Mammary epithelial cell (primary cell): Measurements from ENCODE around the gene RPUSD1.

Experiments
- CTCF ChIP-seq, 2 donors: IDR thresholded peaks in 1 of 2; conservative IDR thresholded peaks in 1 of 2; 2 replicates each; pipeline ENCODE4 v1.5.1; 2011 to 2012; ENCODE audit warnings: inconsistent platforms in 2 of 2, low read length in 2 of 2, mild to moderate bottlenecking in 2 of 2, control low read depth in 1 of 2, low read depth in 1 of 2; ENCODE audit not compliant: insufficient read depth in 1 of 2; ENCODE audit errors: extremely low read depth in 1 of 2
- EZH2 ChIP-seq: IDR thresholded peaks from 2 replicates; pipeline ENCODE4 v1.6.1; 2012; ENCODE audit warnings: low read length, inconsistent platforms, borderline replicate concordance

- no peak for TF ChIP-seq CTCF (conservative IDR thresholded peaks at IDR 0.05 in 1 of 2, IDR thresholded peaks at IDR 0.05 in 1 of 2; ENCODE audit: extremely low read depth in 1 of 2, insufficient read depth in 1 of 2, low read depth in 1 of 2, low read length in 2 of 2)
- no peak for TF ChIP-seq EZH2
These were observed 13.8 kb downstream of the RPUSD1 start for GRCh38 chr16:774086-775001.
